OCI-M1 (cell line): ENCODE measurements around the gene ADD2.

Experiments
- DNase-seq: peaks from one replicate; lab custom pipeline; 2025; lab: John Stamatoyannopoulos, UW

ADD2 gene

GRCh38 chr2:70784320-70784719, 16.3 kb upstream of the ADD2 start:
- no peak for DNase-seq

- no peak for DNase-seq
Observed at GRCh38 chr2:70779911-70780545, 12.0 kb upstream of the ADD2 start.

GRCh38 chr2:70779491-70779890, 11.5 kb upstream of the ADD2 start:
- DNase-seq: no peak

- DNase-seq: no peak
Observed at GRCh38 chr2:70778676-70779075, 10.7 kb upstream of the ADD2 start.

GRCh38 chr2:70777450-70777849, 9.4 kb upstream of the ADD2 start:
- DNase-seq: no peak

- DNase-seq: no peak
Observed at GRCh38 chr2:70776266-70776665, 8.3 kb upstream of the ADD2 start.

GRCh38 chr2:70775141-70775540, 7.1 kb upstream of the ADD2 start:
- no peak for DNase-seq

- no peak for DNase-seq
Observed at GRCh38 chr2:70772486-70773155, 4.6 kb upstream of the ADD2 start.

GRCh38 chr2:70771446-70771845, 3.4 kb upstream of the ADD2 start:
- DNase-seq: no peak

GRCh38 chr2:70769450-70769849, 1.4 kb upstream of the ADD2 start:
- no peak for DNase-seq

- DNase-seq: no peak
Observed at GRCh38 chr2:70768590-70769085, 638 bp upstream of the ADD2 start.

GRCh38 chr2:70767079-70767698, 811 bp downstream of the ADD2 start:
- no peak for DNase-seq

- no peak for DNase-seq
Observed at GRCh38 chr2:70766357-70767078, 1.5 kb downstream of the ADD2 start.

GRCh38 chr2:70765507-70765906, 2.5 kb downstream of the ADD2 start:
- no peak for DNase-seq

- no peak for DNase-seq
Observed at GRCh38 chr2:70759446-70759845, 8.6 kb downstream of the ADD2 start.

GRCh38 chr2:70757966-70758365, 10.0 kb downstream of the ADD2 start:
- no peak for DNase-seq

GRCh38 chr2:70757360-70757759, 10.6 kb downstream of the ADD2 start:
- DNase-seq: no peak

GRCh38 chr2:70756128-70756527, 11.9 kb downstream of the ADD2 start:
- peak; percentile 2 for DNase-seq

GRCh38 chr2:70753902-70754301, 14.1 kb downstream of the ADD2 start:
- no peak for DNase-seq

- no peak for DNase-seq
Observed at GRCh38 chr2:70753031-70753430, 15.0 kb downstream of the ADD2 start.

GRCh38 chr2:70752396-70752795, 15.6 kb downstream of the ADD2 start:
- DNase-seq: no peak

- DNase-seq: peak; percentile 2
Observed at GRCh38 chr2:70751881-70752280, 16.1 kb downstream of the ADD2 start.

GRCh38 chr2:70750320-70750719, 17.7 kb downstream of the ADD2 start:
- no peak for DNase-seq
